ENCODE measurements around the gene WDR59. TPM values are rescaled to one million over a fixed set of nuclear protein-coding genes. Genes with fewer than 3 reads are reported as not detected.

WDR59 gene
- total and polyA plus RNA-seq, 9 of the 15 experiments (the other 6 are each of a cell fraction or from before 2014, with no cell fraction given) = 12.7 to 126 (median 34.7) TPM

DNA sequence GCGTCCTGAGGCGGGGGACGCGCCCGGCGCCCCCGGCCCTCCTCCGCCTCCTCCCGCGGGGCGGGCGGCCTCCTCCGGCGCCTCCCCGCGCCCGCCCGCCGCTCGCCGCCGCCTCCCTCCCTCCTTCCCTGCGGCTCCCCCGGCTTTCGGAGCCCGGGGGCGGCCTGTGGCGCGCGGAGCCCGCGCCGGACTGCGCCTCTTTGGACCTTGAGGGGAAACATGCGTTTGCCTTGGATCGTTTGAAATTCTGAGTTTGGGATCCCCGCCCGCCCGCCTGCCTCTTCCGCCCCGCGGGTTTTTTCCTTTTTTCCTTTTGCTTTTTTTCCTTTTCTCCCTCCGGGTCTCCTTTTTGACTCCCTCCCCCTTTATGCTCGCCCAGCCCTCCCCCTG, 14.3 kb upstream of the WDR59 start:
- Histone ChIP-seq H3K27ac (ENCODE audit: extremely low read depth, low read depth, low read length) (peak overlapping the region; percentile 73), H3K36me3 (ENCODE audit: control insufficient read depth, insufficient read depth, low read length) (peaks cover 11% of the 10 kb centered on the region; the same call in 2 of the 3 replicates), H4K20me1 (replicated peaks; ENCODE audit: control insufficient read depth, insufficient read depth, low read length) (peaks cover 22% of the 10 kb centered on the region; the same call in 1 of the 2 replicates), H2AFZ (ENCODE audit: low read depth, low read length) (0 out of 2 replicates have a peak overlapping the region, but pooled peaks have one; percentile 39), H3K9me3 (replicated peaks; ENCODE audit: control insufficient read depth, insufficient read depth, low read depth, low read length) (no peaks in the 10 kb centered on the region), H3K4me2 (ENCODE audit: insufficient read depth, low read length) (peak overlapping the region; percentile 86; the same call in 1 of the 2 replicates), H3K4me3 (peak overlapping the region; percentile 62), H3K9ac (ENCODE audit: insufficient read depth in 1 of 2, low read depth in 2 of 2, low read length in 2 of 2) (peak overlapping the region; percentile 55 to 92), H3K27me3 (ENCODE audit: control insufficient read depth in 2 of 2, insufficient read depth in 2 of 2, low read length in 2 of 2) (no peaks in the 10 kb centered on the region), H3K9me1 (ENCODE audit: control insufficient read depth, insufficient read depth, low read length) (no peaks in the 10 kb centered on the region), H3K4me1 (replicated peaks in 1 of 2; ENCODE audit: control insufficient read depth in 2 of 2, insufficient read depth in 2 of 2, low read length in 2 of 2) (peaks cover 31 to 44% of the 10 kb centered on the region in 2 experiments), H3K79me2 (ENCODE audit: control insufficient read depth, insufficient read depth, low read length) (peaks cover 50% of the 10 kb centered on the region)
- POLR2A ChIA-PET = interaction anchor here (0.6 to 4.6 kb wide), 3 partner anchors 13 to 386 kb away, joined by 3 to 17 read pairs (median 3); partner anchors contain the start of gene WDR59
- intact Hi-C loops (cut with micrococcal nuclease) = loop anchor here (2.0 kb wide), 1 partner anchor 198 kb away; no protein-coding TSS in a partner anchor
- ATAC-seq = peak; percentile 47
- FAIRE-seq = no peak
- CTCF ChIA-PET (ENCODE audit: low intra/inter-chr PET ratio) = interaction anchor here (1.0 to 3.0 kb wide), 2 partner anchors 10 to 112 kb away, joined by 3 to 42 read pairs; no protein-coding TSS in a partner anchor
- no TSS peak for BruUV-seq (replicated peaks)
- DNase-seq (ENCODE audit: extremely low read depth in 1 of 4, low spot score in 3 of 4) = peak; percentile 66 to 86 (median 81)
- in situ Hi-C loops (cut with MboI) = no loop called here
- WGBS (ENCODE audit: insufficient coverage, low coverage, missing lambda C conversion rate) = 1% methylated on average over 14 of the region's 44 CpGs
- no peak for TF ChIP-seq MCM7 (IDR thresholded peaks at IDR 0.05)
- no peak for TF ChIP-seq HCFC1 (IDR thresholded peaks at IDR 0.05; ENCODE audit: low read depth, low read length)
- TF ChIP-seq SREBF2 (CRISPR knock-in tag; IDR thresholded peaks at IDR 0.05) = no peak
- TF ChIP-seq ARID1B (IDR thresholded peaks at IDR 0.05) = no peak
- no peak for TF ChIP-seq ZNF766 (CRISPR knock-in tag; conservative IDR thresholded peaks at IDR 0.05)
- TF ChIP-seq HNRNPH1 (optimal IDR thresholded peaks at IDR 0.05; ENCODE audit: low read depth, low read length) = no peak
- no peak for TF ChIP-seq TRIM28 (IDR thresholded peaks at IDR 0.05)
- no peak for TF ChIP-seq MED1 (CRISPR knock-in tag; IDR thresholded peaks at IDR 0.05; ENCODE audit: borderline replicate concordance)
- TF ChIP-seq FOXO4 (CRISPR knock-in tag; IDR thresholded peaks at IDR 0.05) = no peak
- no peak for TF ChIP-seq PHB (CRISPR knock-in tag; IDR thresholded peaks at IDR 0.05)
- no peak for TF ChIP-seq HLTF (IDR thresholded peaks at IDR 0.05)
- TF ChIP-seq FOXK2 (conservative IDR thresholded peaks at IDR 0.05 in 1 of 2, IDR thresholded peaks at IDR 0.05 in 1 of 2; ENCODE audit: low read depth in 2 of 2) = no peak
- no peak for TF ChIP-seq ZBTB17 (CRISPR knock-in tag; IDR thresholded peaks at IDR 0.05)
- peak; percentile 3; the same call in 1 of the 2 replicates for TF ChIP-seq ZFX (CRISPR knock-in tag; IDR thresholded peaks at IDR 0.05)
- TF ChIP-seq MTA3 (IDR thresholded peaks at IDR 0.05; ENCODE audit: borderline replicate concordance) = no peak
- TF ChIP-seq E2F6 (IDR thresholded peaks at IDR 0.05; ENCODE audit: borderline replicate concordance in 1 of 2, extremely low read depth in 1 of 2, insufficient read depth in 1 of 2, insufficient read length in 1 of 2, low read depth in 1 of 2, low read length in 1 of 2, poor library complexity in 1 of 2, severe bottlenecking in 1 of 2) = peak in 1 of 2 experiments; percentile 48
- peak; percentile 12 for TF ChIP-seq TAF1 (IDR thresholded peaks at IDR 0.05; ENCODE audit: control insufficient read depth, extremely low read depth, insufficient read depth, low read length, severe bottlenecking)
- TF ChIP-seq NRF1 (conservative IDR thresholded peaks at IDR 0.05 in 1 of 2, IDR thresholded peaks at IDR 0.05 in 1 of 2) = no peak
- TF ChIP-seq CLOCK (CRISPR knock-in tag; IDR thresholded peaks at IDR 0.05; ENCODE audit: borderline replicate concordance) = no peak
